MM.1S (cell line): ENCODE data around the gene GNS.

Experiments used
- EZH2 ChIP-seq: fragments of 300-600 bp; sonication (generic); optimal IDR thresholded peaks from 2 replicates; pipeline ENCODE3; 2017; ENCODE audit warnings: low read depth, mild to moderate bottlenecking, antibody characterized with exemption, low read length, mixed read lengths
- EZH2phosphoT487 ChIP-seq: fragments of 300-600 bp; sonication (generic); IDR thresholded peaks from 2 replicates; pipeline ENCODE4 v1.6.1; 2018; ENCODE audit warnings: antibody characterized with exemption, low read length
- TF ChIP-seq, protein P1 (sequence below): fragments of 300-600 bp; sonication (generic); IDR thresholded peaks from 2 replicates; pipeline ENCODE4 v1.5.1; 2016; ENCODE audit warnings: antibody characterized with exemption, low read length, mixed read lengths

DNA sequence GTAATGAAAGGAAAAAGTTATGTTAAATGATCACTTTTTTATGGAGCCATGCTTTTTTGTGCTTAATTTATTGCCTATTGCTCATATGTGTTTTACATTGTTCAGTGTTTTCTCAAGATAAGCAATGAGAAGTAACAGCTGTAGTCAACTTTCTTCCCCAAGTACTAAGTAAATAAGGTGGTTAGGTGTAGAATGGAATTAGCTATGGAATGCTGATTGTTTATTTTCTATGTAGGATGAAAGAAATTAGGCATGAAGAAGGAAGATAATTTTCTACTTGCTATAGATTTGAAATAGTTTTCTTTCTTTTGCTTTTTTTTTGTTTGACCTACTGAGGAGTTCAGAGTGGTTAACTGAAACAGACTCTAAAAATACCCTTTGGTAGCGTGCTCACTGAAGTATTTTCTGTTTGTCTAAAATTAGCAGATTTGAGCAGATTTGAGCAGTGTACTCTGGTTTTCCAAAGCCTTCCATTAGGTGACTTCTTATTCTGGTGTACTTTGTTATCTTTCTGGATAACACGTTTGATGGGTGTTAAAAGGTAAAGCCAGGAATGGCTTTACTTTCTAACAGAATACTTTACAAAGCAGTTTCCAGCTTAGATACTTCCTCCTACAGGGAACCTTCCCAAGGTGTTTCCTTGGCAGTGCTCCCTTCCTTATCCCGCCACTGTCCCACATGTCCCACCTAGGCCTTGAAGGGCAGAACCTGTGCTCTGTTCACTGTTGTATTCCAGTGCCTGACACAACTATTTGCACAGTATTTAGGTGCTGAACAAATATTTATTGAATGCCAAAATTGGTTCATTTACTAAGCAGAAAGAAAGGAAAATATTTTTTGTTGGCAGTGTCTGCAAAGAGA, 92.9 kb downstream of the GNS start:
- TF ChIP-seq, protein P1, sequence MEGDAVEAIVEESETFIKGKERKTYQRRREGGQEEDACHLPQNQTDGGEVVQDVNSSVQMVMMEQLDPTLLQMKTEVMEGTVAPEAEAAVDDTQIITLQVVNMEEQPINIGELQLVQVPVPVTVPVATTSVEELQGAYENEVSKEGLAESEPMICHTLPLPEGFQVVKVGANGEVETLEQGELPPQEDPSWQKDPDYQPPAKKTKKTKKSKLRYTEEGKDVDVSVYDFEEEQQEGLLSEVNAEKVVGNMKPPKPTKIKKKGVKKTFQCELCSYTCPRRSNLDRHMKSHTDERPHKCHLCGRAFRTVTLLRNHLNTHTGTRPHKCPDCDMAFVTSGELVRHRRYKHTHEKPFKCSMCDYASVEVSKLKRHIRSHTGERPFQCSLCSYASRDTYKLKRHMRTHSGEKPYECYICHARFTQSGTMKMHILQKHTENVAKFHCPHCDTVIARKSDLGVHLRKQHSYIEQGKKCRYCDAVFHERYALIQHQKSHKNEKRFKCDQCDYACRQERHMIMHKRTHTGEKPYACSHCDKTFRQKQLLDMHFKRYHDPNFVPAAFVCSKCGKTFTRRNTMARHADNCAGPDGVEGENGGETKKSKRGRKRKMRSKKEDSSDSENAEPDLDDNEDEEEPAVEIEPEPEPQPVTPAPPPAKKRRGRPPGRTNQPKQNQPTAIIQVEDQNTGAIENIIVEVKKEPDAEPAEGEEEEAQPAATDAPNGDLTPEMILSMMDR, result no peak
- TF ChIP-seq EZH2phosphoT487 (no peak), EZH2 (no peak)
